ENCODE data around the gene RASD2. TPM values are rescaled to one million over a fixed set of nuclear protein-coding genes. Genes with fewer than 3 reads are reported as not detected.

The RASD2 gene
- total RNA-seq, 1 experiment from 2014 or later, result 0.42 TPM

DNA sequence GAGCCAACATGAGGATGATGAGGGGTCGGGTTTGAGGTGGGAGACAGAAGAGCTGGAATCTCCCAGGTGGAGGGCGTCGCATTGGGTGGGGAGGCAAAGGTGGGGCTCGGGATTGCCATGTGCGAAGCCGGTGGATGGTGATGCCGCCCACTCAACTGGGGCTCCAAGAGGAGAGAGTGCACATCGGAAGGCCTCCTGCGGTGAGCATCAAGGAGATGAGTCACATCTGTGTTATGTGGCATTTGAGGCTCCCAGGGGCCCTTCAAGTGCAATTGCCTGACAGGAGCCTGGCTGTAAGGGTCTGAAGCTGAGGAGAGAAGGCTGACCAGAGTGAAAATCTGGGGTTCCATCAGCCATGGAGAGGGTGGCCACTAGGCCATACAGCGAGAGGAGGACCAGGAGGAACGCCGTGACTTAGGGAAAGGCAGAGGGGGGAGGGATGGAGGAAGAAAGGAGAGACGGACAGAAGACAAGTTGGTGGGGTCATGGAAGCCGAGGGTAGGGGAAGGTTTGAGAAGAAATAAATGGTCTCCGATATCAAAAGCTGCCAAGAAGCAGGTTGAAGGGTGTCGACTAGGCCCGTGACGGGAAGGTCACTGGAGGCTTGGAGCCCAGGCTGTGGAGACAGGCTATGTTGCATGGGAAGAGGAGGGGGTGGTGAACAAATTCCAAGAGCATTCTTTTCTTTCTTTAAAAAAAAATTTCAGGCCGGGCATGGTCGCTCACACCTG is 21.3 kb downstream of the RASD2 start:
- Histone ChIP-seq H2AK5ac (ENCODE audit: insufficient read length, low read length) (no peak overlapping the region), H2BK12ac (ENCODE audit: insufficient read length, low read depth, low read length) (no peak overlapping the region), H4K8ac (replicated peaks; ENCODE audit: insufficient read length, low read depth, low read length) (no peak overlapping the region), H4K5ac (ENCODE audit: insufficient read length, low read depth, low read length) (no peak overlapping the region), H2BK120ac (ENCODE audit: low read depth, low read length, poor library complexity, severe bottlenecking) (no peak overlapping the region), H3K9me3 (ENCODE audit: control insufficient read depth, low read depth, low read length) (no peaks in the 10 kb centered on the region), H2BK20ac (ENCODE audit: low read depth, low read length, poor library complexity, severe bottlenecking) (no peak overlapping the region), H3K4ac (ENCODE audit: low read depth, low read length) (no peak overlapping the region), H3K23me2 (ENCODE audit: insufficient read length, low read depth, low read length, poor library complexity, severe bottlenecking) (no peaks in the 10 kb centered on the region), H3K56ac (ENCODE audit: insufficient read length, low read depth, low read length) (no peak overlapping the region), H4K91ac (ENCODE audit: insufficient read length, low read depth, low read length) (no peak overlapping the region), H3K79me1 (ENCODE audit: insufficient read depth, low read depth, low read length, poor library complexity, severe bottlenecking) (no peaks in the 10 kb centered on the region), H3K27ac (ENCODE audit: insufficient read length, low read depth, low read length) (no peak overlapping the region), H2BK5ac (ENCODE audit: insufficient read length, low read length) (no peak overlapping the region), H3K18ac (ENCODE audit: insufficient read length, low read depth, low read length) (no peak overlapping the region), H3K23ac (ENCODE audit: insufficient read length, low read depth, low read length) (no peak overlapping the region), H3T11ph (ENCODE audit: low read length) (no peak overlapping the region), H3K14ac (ENCODE audit: insufficient read depth, low read length) (no peak overlapping the region), H2AFZ (ENCODE audit: low read length) (no peak overlapping the region), H3K4me1 (ENCODE audit: insufficient read depth, low read length) (peaks cover 9% of the 10 kb centered on the region; the same call in 1 of the 2 replicates), H3K4me2 (ENCODE audit: insufficient read depth, insufficient read length, low read length) (peak overlapping the region; percentile 2), H3K79me2 (ENCODE audit: insufficient read depth, low read length) (no peaks in the 10 kb centered on the region), H4K20me1 (ENCODE audit: control insufficient read depth, insufficient read depth, insufficient read length) (no peaks in the 10 kb centered on the region), H3K27me3 (ENCODE audit: insufficient read depth, low read length) (no peaks in the 10 kb centered on the region), H2BK15ac (ENCODE audit: low read depth, low read length) (no peak overlapping the region), H3K9ac (ENCODE audit: extremely low read depth, insufficient read length, low read length) (no peak overlapping the region)
- Mint-ChIP-seq H3K36me3 (ENCODE audit: insufficient read depth in 1 of 3, low read depth in 3 of 3) (no peaks in the 10 kb centered on the region), H3K4me3 (peak overlapping the region; percentile 28 to 55; a peak in 3 of 5 replicates), H3K4me1 (peaks cover 25 to 30% of the 10 kb centered on the region in 2 experiments), H3K27me3 (ENCODE audit: low read depth) (peaks cover 25% of the 10 kb centered on the region), H3K9me3 (no peaks in the 10 kb centered on the region), H3K27ac (peak overlapping the region in 1 of 3 experiments; percentile 94; a peak in 4 of 7 replicates)
- TF ChIP-seq, protein P1, sequence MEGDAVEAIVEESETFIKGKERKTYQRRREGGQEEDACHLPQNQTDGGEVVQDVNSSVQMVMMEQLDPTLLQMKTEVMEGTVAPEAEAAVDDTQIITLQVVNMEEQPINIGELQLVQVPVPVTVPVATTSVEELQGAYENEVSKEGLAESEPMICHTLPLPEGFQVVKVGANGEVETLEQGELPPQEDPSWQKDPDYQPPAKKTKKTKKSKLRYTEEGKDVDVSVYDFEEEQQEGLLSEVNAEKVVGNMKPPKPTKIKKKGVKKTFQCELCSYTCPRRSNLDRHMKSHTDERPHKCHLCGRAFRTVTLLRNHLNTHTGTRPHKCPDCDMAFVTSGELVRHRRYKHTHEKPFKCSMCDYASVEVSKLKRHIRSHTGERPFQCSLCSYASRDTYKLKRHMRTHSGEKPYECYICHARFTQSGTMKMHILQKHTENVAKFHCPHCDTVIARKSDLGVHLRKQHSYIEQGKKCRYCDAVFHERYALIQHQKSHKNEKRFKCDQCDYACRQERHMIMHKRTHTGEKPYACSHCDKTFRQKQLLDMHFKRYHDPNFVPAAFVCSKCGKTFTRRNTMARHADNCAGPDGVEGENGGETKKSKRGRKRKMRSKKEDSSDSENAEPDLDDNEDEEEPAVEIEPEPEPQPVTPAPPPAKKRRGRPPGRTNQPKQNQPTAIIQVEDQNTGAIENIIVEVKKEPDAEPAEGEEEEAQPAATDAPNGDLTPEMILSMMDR (conservative IDR thresholded peaks at IDR 0.05), result no peak
- peak; percentile 81 for DNase-seq
- WGBS (ENCODE audit: extremely low coverage, insufficient read length, low lambda C conversion rate), result no CpG with 5 or more reads among the region's 20 CpGs
